Skeletal muscle tissue (tissue), 4 donors: ENCODE measurements around the gene MOSMO. TPM values are rescaled to one million over a fixed set of nuclear protein-coding genes. Genes with fewer than 3 reads are reported as not detected.
"Not testable (repeated sequence)": the region's sequence is repeated elsewhere in the genome, so short reads cannot be mapped to it uniquely, and the experiment has no call there.

ENCODE experiments used
- H3K27ac ChIP-seq: one replicate; pipeline ENCODE4 v1.7.0; 2013; ENCODE audit warnings: mild to moderate bottlenecking, low read depth, low read length, inconsistent platforms
- H3K27me3 ChIP-seq, 3 donors: one replicate each; pipeline ENCODE4 v1.7.0; 2013; ENCODE audit warnings: low read length in 3 of 3; ENCODE audit not compliant: control insufficient read depth in 3 of 3, insufficient read depth in 3 of 3
- H3K36me3 ChIP-seq, 3 donors: one replicate each; pipeline ENCODE4 v1.7.0; 2013; ENCODE audit warnings: low read length in 3 of 3; ENCODE audit not compliant: control insufficient read depth in 3 of 3, insufficient read depth in 3 of 3
- H3K4me1 ChIP-seq, 3 donors: one replicate each; pipeline ENCODE4 v1.7.0; 2013; ENCODE audit warnings: low read length in 3 of 3, mild to moderate bottlenecking in 3 of 3; ENCODE audit not compliant: control insufficient read depth in 3 of 3, insufficient read depth in 3 of 3
- H3K4me3 ChIP-seq, 3 donors: one replicate each; pipeline ENCODE4 v1.7.0; 2013; ENCODE audit warnings: low read length in 3 of 3
- H3K9ac ChIP-seq, 3 donors: one replicate each; pipeline ENCODE4 v1.7.0; 2013; ENCODE audit warnings: low read length in 3 of 3, mild to moderate bottlenecking in 3 of 3, moderate library complexity in 2 of 3, low read depth in 1 of 3
- H3K9me3 ChIP-seq, 3 donors: one replicate each; pipeline ENCODE4 v1.7.0; 2013; ENCODE audit warnings: low read length in 3 of 3; ENCODE audit not compliant: control insufficient read depth in 3 of 3
- total RNA-seq: library from RNA; depleted of rRNA; stranded (reverse); fragments of >200 nt; gene quantifications from one replicate; pipeline ENCODE4 v1.2.3, GENCODE V29; 2014
- donor health status: Osteomylitis.

The MOSMO gene
- total RNA-seq, 1 donor from 2014 or later: 14.1 TPM

- Histone ChIP-seq H3K4me1 (peaks cover 14 to 20% (median 19%) of the 10 kb centered on the region in 3 donors), H3K9ac (no peak overlapping the region), H3K27me3 (no peaks in the 10 kb centered on the region), H3K27ac (no peak overlapping the region), H3K36me3 (no peaks in the 10 kb centered on the region), H3K9me3 (no peaks in the 10 kb centered on the region), H3K4me3 (no peak overlapping the region)
Measured at GRCh38 chr16:22012241-22012640, 4.3 kb downstream of the MOSMO start.

- H3K4me3 ChIP-seq: no peak overlapping the region
- H3K9ac ChIP-seq: no peak overlapping the region
- peaks cover 18 to 22% (median 19%) of the 10 kb centered on the region in 3 donors for H3K4me1 ChIP-seq
- H3K9me3 ChIP-seq: no peaks in the 10 kb centered on the region
- no peak overlapping the region for H3K27ac ChIP-seq
- H3K27me3 ChIP-seq: no peaks in the 10 kb centered on the region
- H3K36me3 ChIP-seq: no peaks in the 10 kb centered on the region
Measured at GRCh38 chr16:22013486-22013885, 5.6 kb downstream of the MOSMO start.

GRCh38 chr16:22014271-22014873 is 6.5 kb downstream of the MOSMO start:
- no peak overlapping the region for H3K27ac ChIP-seq
- peaks cover 12 to 14% (median 12%) of the 10 kb centered on the region in 3 donors for H3K4me1 ChIP-seq

GRCh38 chr16:22016927-22017326 is 9.0 kb downstream of the MOSMO start:
- H3K9ac ChIP-seq: no peak overlapping the region
- no peaks in the 10 kb centered on the region for H3K27me3 ChIP-seq
- no peaks in the 10 kb centered on the region for H3K36me3 ChIP-seq
- H3K9me3 ChIP-seq: no peaks in the 10 kb centered on the region
- peaks cover 8 to 13% (median 12%) of the 10 kb centered on the region in 3 donors for H3K4me1 ChIP-seq
- no peak overlapping the region for H3K4me3 ChIP-seq
- H3K27ac ChIP-seq: no peak overlapping the region

More at GRCh38 chr16:22014271-22014873, 6.5 kb downstream of the MOSMO start:
- Histone ChIP-seq H3K9ac (no peak overlapping the region), H3K36me3 (no peaks in the 10 kb centered on the region), H3K9me3 (no peaks in the 10 kb centered on the region), H3K4me3 (no peak overlapping the region), H3K27me3 (no peaks in the 10 kb centered on the region)

DNA sequence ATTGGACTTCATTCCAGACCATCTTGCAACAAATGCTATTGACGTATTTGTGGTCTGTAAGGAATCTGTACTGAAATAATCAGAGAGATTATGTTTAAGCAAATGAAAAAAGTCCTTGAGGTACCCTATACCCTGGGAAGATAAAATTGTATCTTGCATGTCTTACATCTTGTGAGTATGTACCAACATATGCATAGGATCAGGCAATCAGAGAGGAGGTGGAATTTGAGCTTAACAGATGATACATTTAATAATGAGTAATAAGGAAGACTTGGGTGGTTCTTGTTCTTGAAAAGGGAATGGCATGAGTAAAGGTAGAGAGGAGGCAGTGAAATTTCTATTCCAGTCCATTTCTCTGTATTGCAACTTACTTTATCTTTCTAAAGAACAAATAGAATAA is 10.6 kb downstream of the MOSMO start:
- no peak overlapping the region for H3K9ac ChIP-seq

GRCh38 chr16:22022151-22022550 is 14.2 kb downstream of the MOSMO start:
- H3K9ac ChIP-seq: no peak overlapping the region
- no peaks in the 10 kb centered on the region for H3K27me3 ChIP-seq
- no peaks in the 10 kb centered on the region for H3K36me3 ChIP-seq
- peaks cover 0 to 8% (median 6%) of the 10 kb centered on the region in 3 donors for H3K4me1 ChIP-seq
- H3K4me3 ChIP-seq: no peak overlapping the region
- no peak overlapping the region for H3K27ac ChIP-seq
- no peaks in the 10 kb centered on the region for H3K9me3 ChIP-seq

More for the DNA sequence above, 10.6 kb downstream of the MOSMO start:
- H3K27me3 ChIP-seq: no peaks in the 10 kb centered on the region
- no peaks in the 10 kb centered on the region for H3K36me3 ChIP-seq
- H3K4me1 ChIP-seq: peaks cover 8 to 13% (median 12%) of the 10 kb centered on the region in 3 donors
- no peak overlapping the region for H3K4me3 ChIP-seq
- H3K27ac ChIP-seq: no peak overlapping the region
- H3K9me3 ChIP-seq: no peaks in the 10 kb centered on the region

- Histone ChIP-seq H3K27me3 (no peaks in the 10 kb centered on the region), H3K9ac (no peak overlapping the region), H3K9me3 (no peaks in the 10 kb centered on the region), H3K36me3 (no peaks in the 10 kb centered on the region), H3K27ac (no peak overlapping the region), H3K4me3 (no peak overlapping the region), H3K4me1 (no peaks in the 10 kb centered on the region)
Measured at GRCh38 chr16:22023505-22023904, 15.6 kb downstream of the MOSMO start.

DNA sequence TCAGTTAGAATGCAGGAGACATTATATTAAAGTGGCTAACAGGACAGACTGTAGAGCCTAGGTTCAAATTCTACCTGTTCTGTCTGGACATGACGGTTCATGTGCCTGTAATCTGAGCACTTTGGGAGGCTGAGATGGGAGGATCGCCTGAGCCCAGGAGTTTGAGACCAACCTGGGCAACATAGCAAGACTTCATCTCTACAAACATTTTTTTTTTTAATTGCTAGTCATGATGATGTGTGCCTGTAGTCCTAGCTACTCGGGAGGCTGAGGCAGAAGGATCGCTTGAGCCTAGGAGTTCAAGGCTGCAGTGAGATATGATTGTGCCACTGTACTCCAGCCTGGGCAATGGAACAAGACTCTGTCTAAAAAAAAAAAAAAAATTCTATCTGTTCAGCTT is 16.9 kb downstream of the MOSMO start:
- H3K4me1 ChIP-seq, H3K9me3 ChIP-seq, H3K9ac ChIP-seq, H3K27me3 ChIP-seq, H3K36me3 ChIP-seq, H3K4me3 ChIP-seq, H3K27ac ChIP-seq: not testable (repeated sequence)

DNA sequence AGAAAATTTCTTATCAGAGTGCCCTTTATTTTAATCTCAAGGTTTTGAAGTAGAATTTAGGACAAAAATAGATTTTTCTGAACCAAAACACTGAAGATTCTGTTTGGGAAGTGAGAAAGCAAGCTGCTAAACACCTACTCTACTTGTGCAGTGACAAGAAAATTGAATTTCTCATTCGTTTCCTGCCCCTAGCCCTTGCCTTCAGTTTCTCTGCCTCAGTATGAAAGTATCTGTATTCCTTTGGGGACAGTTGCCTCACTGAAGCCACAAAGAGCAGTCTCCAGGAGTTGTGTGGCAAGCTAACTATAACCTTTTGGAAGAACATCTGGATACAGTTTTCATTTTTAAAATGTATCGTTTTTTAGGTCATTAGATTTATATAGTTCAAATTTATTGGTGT is 19.7 kb downstream of the MOSMO start:
- Histone ChIP-seq H3K9me3 (no peaks in the 10 kb centered on the region), H3K9ac (no peak overlapping the region), H3K36me3 (no peaks in the 10 kb centered on the region), H3K27me3 (no peaks in the 10 kb centered on the region), H3K27ac (no peak overlapping the region), H3K4me1 (no peaks in the 10 kb centered on the region), H3K4me3 (no peak overlapping the region)

GRCh38 chr16:22029632-22030031 is 21.7 kb downstream of the MOSMO start:
- Histone ChIP-seq H3K9ac (no peak overlapping the region), H3K36me3 (no peaks in the 10 kb centered on the region), H3K4me1 (no peaks in the 10 kb centered on the region), H3K27ac (no peak overlapping the region), H3K4me3 (no peak overlapping the region), H3K27me3 (no peaks in the 10 kb centered on the region), H3K9me3 (no peaks in the 10 kb centered on the region)
